HG03135 (cell line): ENCODE results near the gene MLPH.

Experiments
- ATAC-seq: cut with Tn5 transposase; IDR thresholded peaks from one replicate; pipeline ENCODE4 v1.9.1; 2021; ENCODE audit warnings: mild to moderate bottlenecking, moderate library complexity; ENCODE audit not compliant: unreplicated experiment

Gene MLPH

DNA sequence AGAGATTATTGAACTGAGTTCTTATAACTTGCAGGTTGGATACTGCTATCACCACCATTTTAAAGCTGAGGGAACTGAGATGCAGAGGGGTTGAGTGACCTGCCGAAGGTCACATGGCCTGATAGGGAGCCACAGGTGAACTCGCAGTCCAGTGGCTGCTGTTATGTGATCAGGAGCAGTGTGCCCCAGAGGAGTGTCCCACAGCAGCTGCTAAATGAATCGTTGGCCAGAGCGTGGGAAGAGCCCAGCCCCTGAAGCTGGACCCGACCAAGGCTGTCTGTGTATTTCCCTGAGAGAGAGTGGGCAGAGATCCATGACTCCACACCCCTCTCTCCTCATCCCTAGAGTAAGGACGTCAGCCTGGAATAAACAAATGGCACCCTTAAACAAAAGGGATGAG is 52.6 kb downstream of the MLPH start:
- no peak for ATAC-seq

DNA sequence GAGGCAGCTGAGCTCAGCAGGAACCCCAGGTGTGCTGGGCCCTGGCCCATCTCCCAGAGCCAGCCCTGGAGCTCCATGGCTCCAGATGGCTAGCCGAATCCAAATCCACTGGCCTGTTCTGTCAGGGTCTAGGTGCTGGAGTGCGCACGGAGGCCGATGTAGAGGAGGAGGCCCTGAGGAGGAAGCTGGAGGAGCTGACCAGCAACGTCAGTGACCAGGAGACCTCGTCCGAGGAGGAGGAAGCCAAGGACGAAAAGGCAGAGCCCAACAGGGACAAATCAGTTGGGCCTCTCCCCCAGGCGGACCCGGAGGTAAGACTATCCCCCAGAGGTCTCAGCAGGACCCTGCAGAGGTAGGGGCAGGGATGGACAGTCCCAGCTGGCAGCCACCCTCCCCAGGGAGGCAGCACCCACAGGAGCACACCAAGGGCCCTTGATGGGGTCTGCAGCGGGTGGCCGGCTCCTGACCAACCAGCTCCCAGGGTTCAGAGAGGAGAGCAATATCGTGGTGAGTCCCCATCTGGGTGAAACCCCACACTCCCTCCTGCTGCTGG is 53.2 kb downstream of the MLPH start:
- ATAC-seq, result no peak

DNA sequence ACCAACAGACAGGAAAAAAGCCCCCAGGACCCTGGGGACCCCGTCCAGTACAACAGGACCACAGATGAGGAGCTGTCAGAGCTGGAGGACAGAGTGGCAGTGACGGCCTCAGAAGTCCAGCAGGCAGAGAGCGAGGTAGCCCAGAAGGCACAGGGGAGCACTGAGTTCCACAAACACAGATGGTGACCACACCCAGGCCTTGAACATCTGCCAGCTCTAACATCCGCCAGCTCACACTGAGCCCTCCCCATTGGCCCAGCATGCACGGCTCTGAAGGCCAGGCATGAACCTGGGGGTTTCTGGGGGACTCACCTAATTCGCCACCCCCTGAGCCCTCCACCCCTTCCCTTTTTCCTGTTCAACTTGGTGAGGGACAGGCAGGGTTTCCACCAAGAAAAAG is 53.8 kb downstream of the MLPH start:
- ATAC-seq, result no peak

DNA sequence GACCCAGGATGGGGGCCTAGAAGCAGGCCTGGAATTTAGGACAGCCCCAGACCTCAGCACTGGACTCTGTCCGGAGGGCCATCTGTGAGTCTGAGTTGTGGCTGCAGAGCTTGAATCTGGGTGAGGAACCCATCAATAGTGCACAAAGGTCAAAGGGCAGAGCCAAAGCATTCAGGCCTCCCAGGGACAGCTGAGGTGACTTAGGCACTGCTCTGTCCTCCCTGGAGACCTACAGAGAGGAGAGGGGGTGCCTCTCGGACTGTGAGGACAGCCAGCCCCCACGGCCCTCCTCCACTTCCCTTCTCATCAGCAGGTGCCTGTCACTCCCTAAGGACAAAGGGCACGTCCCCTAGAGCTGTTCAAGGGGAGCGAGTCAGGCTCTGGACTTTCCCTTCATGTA is 54.2 kb downstream of the MLPH start:
- no peak for ATAC-seq

GRCh38 chr2:237542001-237542704 is 55.1 kb downstream of the MLPH start:
- ATAC-seq, result no peak

DNA sequence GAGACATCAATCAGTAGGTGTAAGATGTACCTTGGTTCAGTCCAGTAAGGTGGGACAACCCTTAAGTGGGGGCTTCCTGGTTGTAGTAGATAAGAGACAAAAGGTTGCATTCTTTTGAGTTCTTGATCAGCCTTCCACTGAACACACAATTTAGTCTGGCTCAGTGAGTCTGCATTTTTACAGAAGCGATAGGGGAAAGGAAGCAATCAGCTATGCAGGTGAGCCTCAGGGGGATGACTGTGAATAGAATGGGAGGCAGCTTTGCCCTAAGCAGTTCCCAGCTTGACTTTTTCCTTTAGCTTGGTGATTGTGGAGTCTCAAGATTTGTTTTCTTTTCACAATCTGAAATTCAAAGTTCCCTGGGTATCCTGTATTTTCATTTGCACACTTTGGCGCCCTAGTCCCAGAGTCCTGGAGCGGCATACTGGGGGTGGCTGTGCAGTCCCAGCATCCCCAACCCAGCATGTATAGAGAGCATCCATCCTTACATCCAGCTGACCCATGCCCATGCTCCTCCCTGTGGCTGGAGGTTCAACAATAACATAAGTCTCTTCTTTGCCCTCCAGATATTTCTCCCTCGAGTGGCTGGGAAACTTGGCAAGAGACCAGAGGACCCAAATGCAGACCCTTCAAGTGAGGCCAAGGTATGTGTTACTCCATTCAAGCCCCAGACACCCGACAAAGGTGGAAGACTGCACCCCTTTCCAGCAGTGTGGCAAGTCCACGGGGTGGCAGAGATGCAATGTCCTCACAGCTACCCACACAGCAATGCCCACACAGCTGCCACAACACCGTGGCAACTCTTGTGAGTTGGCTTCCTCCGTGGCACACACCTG is 59.2 kb downstream of the MLPH start:
- no peak for ATAC-seq

GRCh38 chr2:237546876-237547395 is 59.9 kb downstream of the MLPH start:
- no peak for ATAC-seq

- ATAC-seq, result no peak
Measured at GRCh38 chr2:237547841-237548416, 60.9 kb downstream of the MLPH start.

GRCh38 chr2:237549216-237549615 is 62.2 kb downstream of the MLPH start:
- no peak for ATAC-seq

GRCh38 chr2:237549643-237550415 is 62.8 kb downstream of the MLPH start:
- no peak for ATAC-seq

GRCh38 chr2:237551071-237551574 is 64.1 kb downstream of the MLPH start:
- no peak for ATAC-seq

GRCh38 chr2:237552908-237553307 is 65.9 kb downstream of the MLPH start:
- no peak for ATAC-seq

DNA sequence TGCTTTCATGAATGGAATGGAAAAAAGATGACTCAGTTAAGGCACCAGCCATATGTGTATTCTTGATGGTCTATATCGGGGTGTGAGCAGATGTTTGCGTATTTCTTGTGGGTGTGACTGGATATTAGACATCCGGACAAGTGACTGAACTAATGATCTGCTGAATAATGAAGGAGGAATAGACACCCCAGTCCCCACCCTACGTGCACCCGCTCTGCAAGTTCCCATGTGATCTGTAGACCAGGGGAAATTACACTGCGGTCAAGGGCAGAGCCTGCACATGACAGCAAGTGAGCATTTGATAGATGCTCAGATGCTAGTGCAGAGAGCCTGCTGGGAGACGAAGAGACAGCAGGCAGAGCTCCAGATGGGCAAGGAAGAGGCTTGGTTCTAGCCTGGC is 66.9 kb downstream of the MLPH start:
- no peak for ATAC-seq

DNA sequence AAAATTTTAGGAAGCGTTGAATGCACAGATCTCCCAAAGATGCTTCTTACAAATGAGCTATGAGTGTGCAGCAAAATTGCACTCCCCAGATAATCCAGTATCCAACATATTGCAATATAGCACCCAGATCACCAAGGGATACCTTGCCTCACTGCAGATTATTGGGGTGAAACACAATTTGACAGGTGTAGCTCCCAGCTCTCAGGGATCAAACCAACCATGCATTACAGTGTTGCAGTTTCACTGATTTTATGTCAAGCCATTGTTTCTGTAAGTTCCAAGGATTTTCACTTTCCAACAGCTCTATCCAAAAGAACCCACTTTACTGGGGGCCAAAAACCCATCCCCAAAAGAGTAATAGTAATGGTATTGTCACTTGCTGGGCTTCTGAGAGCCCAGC is 68.5 kb downstream of the MLPH start:
- no peak for ATAC-seq

DNA sequence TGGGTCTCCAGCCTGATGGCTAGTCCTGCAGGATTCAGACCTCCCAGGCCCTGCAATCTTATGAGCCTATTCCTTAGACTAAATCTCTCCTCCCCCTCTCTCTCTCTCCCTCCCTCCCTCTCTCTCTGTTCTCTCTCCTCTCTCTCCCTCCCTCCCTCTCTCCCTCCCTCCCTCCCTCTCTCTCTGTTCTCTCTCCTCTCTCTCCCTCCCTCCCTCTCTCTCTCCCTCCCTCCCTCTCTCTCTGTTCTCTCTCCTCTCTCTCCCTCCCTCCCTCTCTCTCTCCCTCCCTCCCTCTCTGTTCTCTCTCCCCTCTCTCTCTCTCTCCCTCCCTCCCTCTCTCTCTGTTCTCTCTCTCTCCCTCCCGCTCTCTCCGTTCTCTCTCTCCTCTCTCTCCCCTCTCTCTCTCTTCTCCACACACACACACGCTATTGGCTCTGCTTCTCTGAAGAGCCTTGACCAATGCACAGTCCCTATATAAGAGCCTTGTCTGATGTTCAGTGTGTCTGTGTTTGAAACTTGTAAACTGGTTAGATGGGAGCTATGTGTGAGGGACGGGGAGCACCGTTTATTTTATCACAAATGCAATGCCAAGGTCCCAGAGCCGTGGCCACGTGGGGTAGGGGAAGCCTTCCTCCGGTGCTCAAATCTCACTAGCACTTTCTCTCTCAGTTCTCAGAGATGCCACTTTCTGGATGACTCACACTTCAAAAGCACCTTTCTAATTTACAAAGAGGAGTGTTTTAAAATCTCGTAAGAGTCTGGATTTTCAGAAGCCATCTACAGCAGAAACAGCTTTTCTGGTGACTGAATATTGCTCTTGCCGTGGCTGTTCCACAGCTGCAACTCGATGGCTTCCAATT is 70.0 kb downstream of the MLPH start:
- ATAC-seq, result peak; percentile 81

DNA sequence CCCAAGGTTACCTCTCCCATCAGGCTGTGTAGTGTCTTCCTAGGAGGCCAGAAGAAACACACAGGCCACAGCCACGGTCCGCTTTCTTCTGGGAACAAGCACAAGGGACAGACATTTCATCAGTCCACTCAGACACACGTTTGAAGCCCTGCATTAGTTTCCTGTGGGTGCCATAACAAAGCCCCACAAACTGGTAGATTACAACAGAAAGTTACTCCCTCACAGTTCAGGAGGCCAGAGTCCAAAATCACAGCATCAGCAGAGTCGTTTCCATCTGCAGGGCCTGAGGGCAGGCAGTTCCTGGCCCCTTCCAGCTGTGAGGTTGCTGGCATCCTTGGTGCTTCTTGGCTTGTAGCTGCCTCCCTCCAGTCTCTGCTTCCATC is 70.6 kb downstream of the MLPH start:
- ATAC-seq, result peak; percentile 23

- no peak for ATAC-seq
Measured at GRCh38 chr2:237558961-237559641, 72.0 kb downstream of the MLPH start.

DNA sequence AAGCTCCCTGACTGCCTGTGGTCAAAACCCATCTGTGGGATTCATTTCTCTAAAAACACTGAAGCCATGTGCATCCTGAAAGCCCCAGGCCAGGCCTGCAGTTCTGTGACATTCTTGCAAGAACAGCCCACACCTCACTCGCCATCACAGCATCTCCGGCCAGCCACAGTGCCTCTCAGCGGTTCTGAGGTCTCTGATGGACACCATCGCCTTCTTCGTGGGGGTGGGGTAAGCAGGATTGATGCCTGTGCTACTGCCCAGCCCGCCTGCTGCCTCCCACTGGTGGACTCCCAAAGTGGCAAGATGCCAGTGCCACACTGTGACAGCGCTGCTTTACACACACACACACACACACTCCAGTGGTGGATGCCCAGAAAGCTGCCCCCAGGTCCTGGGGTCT is 74.2 kb downstream of the MLPH start:
- no peak for ATAC-seq

GRCh38 chr2:237563816-237564215 is 76.8 kb downstream of the MLPH start:
- ATAC-seq, result no peak
